Left ventricle myocardium inferior (tissue), 1 donor: ENCODE data around the gene FAM174C. TPM values are rescaled to one million over a fixed set of nuclear protein-coding genes. Genes with fewer than 3 reads are reported as not detected.

Experiments
- DNase-seq: peaks from one replicate; pipeline ENCODE4 v3.0.0-alpha.2; 2020
- H3K27ac ChIP-seq: fragments of 200-600 bp; replicated peaks from 2 replicates; pipeline ENCODE4 v1.8.0; 2021
- H3K27me3 ChIP-seq: fragments of 200-600 bp; 2 replicates; pipeline ENCODE4 v1.8.0; 2021; ENCODE audit warnings: low read depth
- H3K36me3 ChIP-seq: fragments of 200-600 bp; 2 replicates; pipeline ENCODE4 v1.8.0; 2021
- H3K4me1 ChIP-seq: fragments of 200-600 bp; 2 replicates; pipeline ENCODE4 v1.8.0; 2021
- H3K4me3 ChIP-seq: fragments of 200-600 bp; 2 replicates; pipeline ENCODE4 v1.8.0; 2021; ENCODE audit warnings: mild to moderate bottlenecking, moderate library complexity
- H3K9me3 ChIP-seq: fragments of 200-600 bp; replicated peaks from 2 replicates; pipeline ENCODE4 v1.8.0; 2021
- intact Hi-C: fragments of 100-400 bp; cut with micrococcal nuclease; formaldehyde crosslinking; loops from one replicate; pipeline ENCODE4 v1.11.0; 2022
- total RNA-seq: library from RNA; stranded (reverse); fragmentation: NEBNext Ultra II Directional; extraction: Animal tissue kit (Norgen Biotek cat#: 25700); gene quantifications from one replicate; pipeline ENCODE4 v1.2.1, GENCODE V29; 2021
- TF ChIP-seq, protein P1 (sequence below): fragments of 200-600 bp; IDR thresholded peaks from 2 replicates; pipeline ENCODE4 v1.8.0; 2021; ENCODE audit warnings: antibody characterized with exemption, mild to moderate bottlenecking, borderline replicate concordance
- donor health status: DM: no; HTN: yes; CAD: no; lungs with severe emphysema.

Gene FAM174C
- total RNA-seq, 1 donor from 2014 or later = 12.4 TPM

GRCh38 chr19:1311543-1312091 lies 36.3 kb downstream of the FAM174C start:
- H3K9me3 ChIP-seq = no peaks in the 10 kb centered on the region
- intact Hi-C loops = no loop called here
- H3K4me1 ChIP-seq = peaks cover 10% of the 10 kb centered on the region
- DNase-seq = no peak
- H3K27me3 ChIP-seq = peaks cover 76% of the 10 kb centered on the region
- no peak overlapping the region for H3K4me3 ChIP-seq
- TF ChIP-seq, protein P1, sequence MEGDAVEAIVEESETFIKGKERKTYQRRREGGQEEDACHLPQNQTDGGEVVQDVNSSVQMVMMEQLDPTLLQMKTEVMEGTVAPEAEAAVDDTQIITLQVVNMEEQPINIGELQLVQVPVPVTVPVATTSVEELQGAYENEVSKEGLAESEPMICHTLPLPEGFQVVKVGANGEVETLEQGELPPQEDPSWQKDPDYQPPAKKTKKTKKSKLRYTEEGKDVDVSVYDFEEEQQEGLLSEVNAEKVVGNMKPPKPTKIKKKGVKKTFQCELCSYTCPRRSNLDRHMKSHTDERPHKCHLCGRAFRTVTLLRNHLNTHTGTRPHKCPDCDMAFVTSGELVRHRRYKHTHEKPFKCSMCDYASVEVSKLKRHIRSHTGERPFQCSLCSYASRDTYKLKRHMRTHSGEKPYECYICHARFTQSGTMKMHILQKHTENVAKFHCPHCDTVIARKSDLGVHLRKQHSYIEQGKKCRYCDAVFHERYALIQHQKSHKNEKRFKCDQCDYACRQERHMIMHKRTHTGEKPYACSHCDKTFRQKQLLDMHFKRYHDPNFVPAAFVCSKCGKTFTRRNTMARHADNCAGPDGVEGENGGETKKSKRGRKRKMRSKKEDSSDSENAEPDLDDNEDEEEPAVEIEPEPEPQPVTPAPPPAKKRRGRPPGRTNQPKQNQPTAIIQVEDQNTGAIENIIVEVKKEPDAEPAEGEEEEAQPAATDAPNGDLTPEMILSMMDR = no peak
- H3K27ac ChIP-seq = no peak overlapping the region
- H3K36me3 ChIP-seq = no peaks in the 10 kb centered on the region

DNA sequence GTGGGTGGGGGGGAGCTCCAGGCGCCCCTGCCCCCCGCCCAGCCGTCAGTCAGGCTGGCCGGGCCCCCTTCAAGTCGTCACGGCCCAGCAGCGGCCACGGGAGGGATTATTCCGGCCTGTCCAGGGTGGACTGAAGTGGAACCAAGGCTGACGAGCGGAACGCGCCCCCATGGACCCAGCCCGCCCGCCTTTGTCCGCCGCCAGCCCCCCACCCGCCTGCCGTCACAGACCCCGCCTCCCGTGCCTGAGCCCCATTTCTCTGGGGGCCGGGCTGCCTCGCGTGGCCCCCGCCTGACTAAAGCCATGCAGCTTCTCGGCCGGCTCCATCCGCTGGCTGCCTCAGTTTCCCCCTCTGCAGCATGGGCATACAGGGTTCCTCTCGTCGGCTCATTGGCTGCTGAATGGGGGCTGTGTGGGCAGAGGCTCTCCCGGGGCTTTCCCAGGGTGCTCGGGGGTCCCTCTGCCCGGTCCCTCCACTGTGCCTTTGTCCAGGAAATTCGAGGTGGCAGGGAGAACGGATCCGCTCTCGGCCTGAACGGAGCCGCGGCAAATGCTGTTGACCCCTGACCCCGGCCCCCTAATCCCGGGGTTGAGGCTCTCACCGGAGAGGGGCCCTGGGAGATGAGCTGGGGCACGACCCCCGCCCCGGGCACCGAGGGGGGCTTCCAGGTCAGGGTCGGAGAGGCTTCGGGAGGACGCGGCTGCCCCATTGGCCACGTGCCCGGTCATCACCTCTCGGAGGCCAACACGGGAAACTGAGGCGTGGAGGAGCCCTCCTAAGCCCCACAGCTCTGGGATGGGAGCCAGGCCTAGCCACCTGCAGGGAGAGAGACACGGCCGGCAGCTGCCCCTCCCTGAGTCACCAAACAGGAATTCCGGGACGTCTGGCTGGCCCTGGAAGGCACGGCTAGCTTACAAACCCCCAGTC lies 37.7 kb downstream of the FAM174C start:
- no peak for DNase-seq
- no peaks in the 10 kb centered on the region for H3K36me3 ChIP-seq
- no peak overlapping the region for H3K4me3 ChIP-seq
- peaks cover 10% of the 10 kb centered on the region for H3K4me1 ChIP-seq
- no peak overlapping the region for H3K27ac ChIP-seq
- TF ChIP-seq, protein P1 = no peak
- H3K27me3 ChIP-seq = peaks cover 90% of the 10 kb centered on the region
- intact Hi-C loops = no loop called here
- no peaks in the 10 kb centered on the region for H3K9me3 ChIP-seq

DNA sequence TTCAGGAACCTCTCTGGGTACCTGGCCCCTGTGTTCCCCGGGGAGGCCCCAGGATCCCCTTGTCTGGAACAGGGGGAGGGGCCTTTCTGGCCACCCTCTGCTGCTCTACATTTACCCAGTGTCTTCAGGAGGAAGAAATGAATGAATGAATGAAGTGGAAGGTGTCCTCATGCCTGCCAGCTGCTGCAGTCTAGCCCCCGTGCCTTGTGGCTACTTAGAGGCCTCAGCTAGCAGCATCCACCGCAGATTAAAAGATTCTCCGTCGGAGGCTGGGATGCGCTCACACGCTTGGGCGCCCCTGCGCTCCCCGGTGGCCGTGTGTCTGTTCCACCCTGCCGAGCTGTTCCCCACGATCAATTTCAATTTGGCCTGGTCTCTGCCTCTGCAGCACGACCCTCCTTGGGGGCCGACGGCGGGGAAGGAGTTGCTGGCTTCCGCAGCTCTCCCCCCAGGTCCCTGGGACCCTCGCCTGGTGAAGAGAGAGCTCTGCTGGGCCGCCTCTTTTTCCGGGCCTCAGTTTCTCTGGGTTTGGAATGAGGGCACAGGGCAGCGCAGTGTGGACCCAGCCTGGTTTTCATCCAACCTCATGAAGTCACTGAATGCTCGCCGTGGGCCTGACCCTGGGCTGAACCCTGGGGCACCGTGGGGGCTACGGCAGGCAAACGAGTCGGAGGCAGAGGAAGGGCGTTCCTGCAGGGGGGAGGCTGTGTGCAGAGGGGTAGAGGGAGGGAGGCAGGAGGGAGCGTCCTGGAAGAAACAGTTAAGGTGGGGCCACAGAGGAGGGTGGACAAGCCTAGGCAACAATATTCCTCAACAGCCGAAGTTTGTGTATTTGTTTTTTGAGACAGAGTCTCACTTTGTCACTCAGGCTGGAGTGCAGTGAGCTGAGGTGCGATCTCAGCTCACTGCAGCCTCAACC lies 38.6 kb downstream of the FAM174C start:
- Histone ChIP-seq H3K9me3 (no peaks in the 10 kb centered on the region), H3K27ac (no peak overlapping the region), H3K27me3 (peaks cover 95% of the 10 kb centered on the region), H3K4me3 (no peak overlapping the region), H3K4me1 (peaks cover 10% of the 10 kb centered on the region), H3K36me3 (no peaks in the 10 kb centered on the region)
- intact Hi-C loops = no loop called here
- no peak for DNase-seq
- TF ChIP-seq, protein P1 = no peak

GRCh38 chr19:1315470-1316166 lies 40.3 kb downstream of the FAM174C start:
- no peaks in the 10 kb centered on the region for H3K36me3 ChIP-seq
- peak; percentile 53 for DNase-seq
- intact Hi-C loops = no loop called here
- TF ChIP-seq, protein P1 = peak; percentile 73
- H3K4me1 ChIP-seq = peaks cover 10% of the 10 kb centered on the region
- no peaks in the 10 kb centered on the region for H3K9me3 ChIP-seq
- H3K4me3 ChIP-seq = peak overlapping the region; percentile 55
- peaks cover 95% of the 10 kb centered on the region for H3K27me3 ChIP-seq
- no peak overlapping the region for H3K27ac ChIP-seq

- intact Hi-C loops = no loop called here
- TF ChIP-seq, protein P1 = no peak
- no peak overlapping the region for H3K4me3 ChIP-seq
- no peaks in the 10 kb centered on the region for H3K9me3 ChIP-seq
- H3K36me3 ChIP-seq = no peaks in the 10 kb centered on the region
- H3K27ac ChIP-seq = no peak overlapping the region
- peaks cover 10% of the 10 kb centered on the region for H3K4me1 ChIP-seq
- DNase-seq = no peak
- peaks cover 94% of the 10 kb centered on the region for H3K27me3 ChIP-seq
These were observed 41.1 kb downstream of the FAM174C start for GRCh38 chr19:1316466-1316865.
